ENCODE results near the gene IDH3B. TPM values are rescaled to one million over a fixed set of nuclear protein-coding genes. Genes with fewer than 3 reads are reported as not detected.

Gene IDH3B
- total and polyA plus RNA-seq, 2 donors (not counting 1 experiment from before 2014, with no cell fraction given): 131 to 225 TPM

GRCh38 chr20:2624190-2624589 lies 39.8 kb downstream of the IDH3B start:
- H3K9me3 ChIP-seq (ENCODE audit: control extremely low read depth in 1 of 3, control insufficient read depth in 2 of 3, insufficient read depth in 1 of 3, low read length in 2 of 3): peaks cover 1 to 12% (median 4%) of the 10 kb centered on the region in 3 donors
- H3K9ac ChIP-seq (ENCODE audit: low read length): no peak overlapping the region
- no peaks in the 10 kb centered on the region for H4K20me1 ChIP-seq (ENCODE audit: control insufficient read depth, insufficient read depth, low read length, poor library complexity, severe bottlenecking)
- WGBS (ENCODE audit: insufficient coverage): 92% methylated on average over 4 of the region's 4 CpGs
- H3K36me3 ChIP-seq (replicated peaks in 1 of 2; ENCODE audit: control extremely low read depth in 1 of 2, control insufficient read depth in 1 of 2, extremely low read depth in 1 of 2, insufficient read depth in 2 of 2, low read length in 1 of 2): no peaks in the 10 kb centered on the region
- Mint-ChIP-seq H3K27ac (no peak overlapping the region), H3K4me3 (no peak overlapping the region), H3K4me1 (no peaks in the 10 kb centered on the region), H3K27me3 (peaks cover 31% of the 10 kb centered on the region), H3K9me3 (ENCODE audit: insufficient read depth) (peaks cover 6% of the 10 kb centered on the region)
- ATAC-seq (ENCODE audit: low read depth): no peak
- POLR2A ChIA-PET: no interaction called here
- DNase-seq: no peak
- no peak overlapping the region for H2AFZ ChIP-seq (ENCODE audit: insufficient read depth, low read depth, low read length, poor library complexity, severe bottlenecking)
- no peaks in the 10 kb centered on the region for H3K79me2 ChIP-seq (ENCODE audit: control insufficient read depth, insufficient read depth, low read length)
- intact Hi-C loops (cut with micrococcal nuclease): no loop called here
- H3K4me1 ChIP-seq (ENCODE audit: control insufficient read depth in 2 of 2, insufficient read depth in 2 of 2, low read length in 2 of 2): no peaks in the 10 kb centered on the region
- H3K4me3 ChIP-seq (ENCODE audit: control extremely low read depth in 1 of 5, extremely low read depth in 1 of 5, insufficient read depth in 1 of 5, low read depth in 2 of 5, low read length in 4 of 5): no peak overlapping the region
- CTCF ChIA-PET: no interaction called here
- no peak overlapping the region for H3K4me2 ChIP-seq (replicated peaks; ENCODE audit: low read depth, low read length, poor library complexity, severe bottlenecking)
- TF ChIP-seq EZH2 (IDR thresholded peaks at IDR 0.05; ENCODE audit: borderline replicate concordance, insufficient read depth, low read depth, low read length, poor library complexity, severe bottlenecking): no peak
- no peak for TF ChIP-seq CTCF (IDR thresholded peaks at IDR 0.05)
- H3K27me3 ChIP-seq (replicated peaks in 1 of 4; ENCODE audit: control extremely low read depth in 1 of 4, control insufficient read depth in 3 of 4, insufficient read depth in 4 of 4, low read length in 3 of 4): peaks cover 0 to 17% (median 0%) of the 10 kb centered on the region in 4 experiments
- no peak overlapping the region for H3K27ac ChIP-seq (ENCODE audit: low read length in 2 of 2)

GRCh38 chr20:2619961-2620595 lies 43.9 kb downstream of the IDH3B start:
- Histone ChIP-seq H3K36me3 (replicated peaks in 1 of 2; ENCODE audit: control extremely low read depth in 1 of 2, control insufficient read depth in 1 of 2, extremely low read depth in 1 of 2, insufficient read depth in 2 of 2, low read length in 1 of 2) (no peaks in the 10 kb centered on the region), H3K4me3 (ENCODE audit: control extremely low read depth in 1 of 5, extremely low read depth in 1 of 5, insufficient read depth in 1 of 5, low read depth in 2 of 5, low read length in 4 of 5) (no peak overlapping the region), H3K27ac (ENCODE audit: low read length in 2 of 2) (no peak overlapping the region), H3K4me2 (replicated peaks; ENCODE audit: low read depth, low read length, poor library complexity, severe bottlenecking) (no peak overlapping the region), H3K27me3 (replicated peaks in 1 of 4; ENCODE audit: control extremely low read depth in 1 of 4, control insufficient read depth in 3 of 4, insufficient read depth in 4 of 4, low read length in 3 of 4) (peaks cover 0 to 30% (median 1%) of the 10 kb centered on the region in 4 experiments), H3K79me2 (ENCODE audit: control insufficient read depth, insufficient read depth, low read length) (no peaks in the 10 kb centered on the region), H2AFZ (ENCODE audit: insufficient read depth, low read depth, low read length, poor library complexity, severe bottlenecking) (no peak overlapping the region), H3K9ac (ENCODE audit: low read length) (no peak overlapping the region), H4K20me1 (ENCODE audit: control insufficient read depth, insufficient read depth, low read length, poor library complexity, severe bottlenecking) (no peaks in the 10 kb centered on the region), H3K9me3 (ENCODE audit: control extremely low read depth in 1 of 3, control insufficient read depth in 2 of 3, insufficient read depth in 1 of 3, low read length in 2 of 3) (peaks cover 0 to 8% (median 1%) of the 10 kb centered on the region in 3 donors), H3K4me1 (ENCODE audit: control insufficient read depth in 2 of 2, insufficient read depth in 2 of 2, low read length in 2 of 2) (peaks cover 5 to 9% of the 10 kb centered on the region in 2 donors)
- peaks cover 15% of the 10 kb centered on the region for H3K4me1 Mint-ChIP-seq
- peaks cover 41% of the 10 kb centered on the region for H3K27me3 Mint-ChIP-seq
- 100% methylated on average over 1 of the region's 3 CpGs for WGBS (ENCODE audit: insufficient coverage)
- intact Hi-C loops (cut with micrococcal nuclease): no loop called here
- DNase-seq (no peak), ATAC-seq (ENCODE audit: low read depth) (no peak)
- H3K9me3 Mint-ChIP-seq (ENCODE audit: insufficient read depth): no peaks in the 10 kb centered on the region
- H3K27ac Mint-ChIP-seq: no peak overlapping the region
- TF ChIP-seq EZH2 (IDR thresholded peaks at IDR 0.05; ENCODE audit: borderline replicate concordance, insufficient read depth, low read depth, low read length, poor library complexity, severe bottlenecking): no peak
- no peak for TF ChIP-seq CTCF (IDR thresholded peaks at IDR 0.05)
- no peak overlapping the region for H3K4me3 Mint-ChIP-seq
- POLR2A ChIA-PET: no interaction called here
- CTCF ChIA-PET: no interaction called here
